ENCODE measurements around the gene MYO1E.

MYO1E gene

GRCh38 chr15:59262316-59262715 is 110.4 kb downstream of the MYO1E start:
- no peak for DNase-seq (ENCODE audit: low read depth in 2 of 2)

DNA sequence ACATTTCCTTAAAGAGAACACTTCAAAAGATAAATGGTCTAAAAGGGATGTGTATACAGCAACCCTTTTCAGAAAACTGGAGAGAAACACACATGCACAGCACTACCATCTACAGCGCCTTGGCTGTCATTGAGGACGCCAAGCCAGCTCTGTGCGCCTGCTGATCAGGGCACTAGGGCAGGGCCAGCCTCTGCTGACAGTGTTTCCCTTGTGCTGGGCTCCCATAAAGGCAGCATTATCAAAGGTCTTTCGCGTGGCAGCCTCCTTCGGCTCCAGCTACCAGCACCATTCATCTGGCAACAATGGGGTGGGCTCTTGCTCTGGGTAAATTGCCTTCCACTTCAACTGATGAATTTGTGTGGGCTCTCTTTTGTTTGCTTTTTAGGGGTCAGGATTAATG is 112.6 kb downstream of the MYO1E start:
- DNase-seq (ENCODE audit: low read depth in 2 of 2), result no peak

DNA sequence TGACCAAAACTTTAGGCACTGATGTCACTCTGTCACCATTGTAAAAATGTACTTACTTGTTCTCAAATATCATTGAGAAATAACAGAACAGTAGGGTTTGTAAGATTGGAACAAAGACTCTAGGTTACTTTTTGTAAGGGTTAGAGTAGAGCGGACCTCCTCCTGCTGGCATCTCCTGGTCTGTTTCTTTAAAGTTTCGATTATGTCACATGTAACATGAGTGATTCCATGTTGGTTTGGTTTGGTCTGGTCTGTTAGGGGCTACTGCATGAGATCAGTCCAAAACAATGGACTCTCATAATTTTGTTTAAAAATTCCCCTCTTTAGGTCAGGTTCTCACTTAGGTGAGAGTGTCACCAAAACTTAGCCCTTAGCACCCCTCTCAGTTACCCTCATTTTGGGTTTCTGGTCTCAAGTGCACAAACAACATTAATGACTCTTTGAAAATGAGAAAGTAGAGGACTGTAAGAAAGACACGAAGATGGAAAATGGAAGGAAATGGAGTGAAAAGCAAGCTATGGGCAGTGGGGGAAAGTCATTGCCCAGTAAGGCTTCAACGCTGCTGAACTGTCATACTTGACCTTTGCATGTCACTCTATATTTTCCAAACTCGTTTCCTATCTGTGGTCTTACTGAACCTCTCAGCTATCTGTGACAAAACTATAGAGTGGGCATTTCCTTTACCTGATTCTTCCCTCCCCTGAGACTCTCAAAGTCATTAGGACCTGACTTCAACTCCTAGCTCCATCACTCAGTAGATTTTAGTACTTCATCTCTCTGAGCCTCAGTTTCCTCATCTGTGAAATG is 113.3 kb downstream of the MYO1E start:
- DNase-seq (ENCODE audit: low read depth in 2 of 2), result no peak

- DNase-seq (ENCODE audit: low read depth in 2 of 2), result no peak
Observed at GRCh38 chr15:59258317-59258716, 114.4 kb downstream of the MYO1E start.

- DNase-seq (ENCODE audit: low read depth in 2 of 2), result no peak
Observed at GRCh38 chr15:59257140-59257539, 115.5 kb downstream of the MYO1E start.

DNA sequence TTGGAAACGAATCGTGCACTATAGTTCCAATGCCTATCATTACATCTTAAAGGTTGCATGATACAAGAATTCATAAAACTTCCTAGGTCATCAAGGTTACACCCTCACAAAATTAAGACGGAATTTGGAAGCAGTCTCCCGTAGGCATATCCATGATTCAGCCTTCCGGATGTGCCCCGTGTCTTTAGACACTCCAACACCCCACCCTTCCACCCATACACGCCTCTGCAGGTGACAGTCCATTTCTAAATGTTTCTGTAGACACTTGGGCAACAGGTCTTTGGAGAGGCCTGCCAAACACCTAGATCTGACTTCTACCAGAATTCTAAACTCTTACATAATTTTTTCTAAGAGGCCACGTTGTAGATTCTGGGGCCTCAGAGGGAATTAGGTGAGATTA is 116.2 kb downstream of the MYO1E start:
- no peak for DNase-seq (ENCODE audit: low read depth in 2 of 2)

DNA sequence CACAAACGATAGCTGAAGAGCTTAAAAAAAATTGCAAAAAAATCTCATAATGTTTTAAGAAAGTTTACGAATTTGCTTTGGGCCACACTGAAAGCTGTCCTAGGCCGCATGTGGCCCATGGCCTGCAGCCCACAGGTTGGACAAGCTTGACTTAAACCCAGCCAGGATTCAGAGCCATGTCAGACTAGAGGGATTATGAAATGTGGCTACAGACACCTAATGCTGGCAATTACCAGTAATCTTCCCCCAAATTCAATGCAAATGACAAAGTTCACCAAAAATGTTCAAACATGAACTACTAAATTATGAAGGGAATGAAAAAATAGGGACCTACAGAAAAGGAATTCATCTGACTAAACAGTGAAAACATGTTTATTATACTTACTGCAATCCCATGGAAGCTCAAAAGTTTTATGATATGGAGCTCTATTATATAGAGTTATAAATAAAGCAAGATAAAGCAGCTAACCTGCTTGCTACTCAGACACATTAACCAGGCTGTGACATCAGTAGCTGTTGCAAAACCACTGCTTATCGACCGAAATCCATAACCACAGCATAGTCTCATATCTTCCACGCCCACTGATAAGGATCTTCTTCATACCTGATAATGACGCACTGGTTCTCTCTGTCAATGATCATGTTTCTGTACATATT is 116.9 kb downstream of the MYO1E start:
- DNase-seq (ENCODE audit: low read depth in 2 of 2), result no peak

DNA sequence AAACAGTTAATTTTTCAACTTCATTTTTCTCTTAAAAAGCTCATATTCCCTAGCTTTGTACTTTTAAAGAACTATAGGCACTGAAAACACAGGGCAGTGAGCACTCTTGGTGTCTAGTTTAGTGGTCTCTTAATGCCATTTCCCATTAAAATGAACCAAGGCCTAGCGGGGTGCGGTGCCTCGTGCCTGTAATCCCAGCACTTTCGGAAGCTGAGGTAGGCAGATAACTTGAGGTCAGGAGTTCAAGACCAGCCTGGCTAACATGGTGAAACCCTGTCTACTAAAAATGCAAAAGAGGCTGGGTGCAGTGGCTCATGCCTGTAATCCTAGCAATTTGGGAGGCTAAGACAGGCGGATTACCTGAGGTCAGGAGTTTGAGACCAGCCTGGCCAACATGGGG is 120.5 kb downstream of the MYO1E start:
- DNase-seq (ENCODE audit: low read depth in 2 of 2), result no peak

- DNase-seq (ENCODE audit: low read depth in 2 of 2), result no peak
Observed at GRCh38 chr15:59251001-59251845, 121.4 kb downstream of the MYO1E start.

DNA sequence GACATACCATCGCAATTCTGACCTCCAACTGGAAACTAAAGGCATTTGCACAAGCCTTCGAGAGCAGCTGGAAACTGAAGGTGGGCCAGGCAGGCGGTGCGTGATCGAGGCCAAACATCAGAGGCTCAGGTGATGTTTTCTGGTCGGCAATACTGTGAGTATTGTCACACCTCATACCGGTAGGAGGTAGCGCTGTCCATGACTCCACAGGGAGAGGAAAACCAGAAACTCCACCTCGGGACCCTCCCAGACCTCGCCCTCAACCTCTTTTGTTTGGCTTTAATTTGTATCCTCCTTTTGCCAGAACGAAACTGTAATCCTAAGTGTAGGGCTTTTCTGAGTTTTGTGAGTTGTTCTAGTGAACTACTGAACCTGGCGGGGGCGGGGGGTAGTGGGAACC is 122.4 kb downstream of the MYO1E start:
- DNase-seq (ENCODE audit: low read depth in 2 of 2), result no peak

- DNase-seq (ENCODE audit: low read depth in 2 of 2), result no peak
Observed at GRCh38 chr15:59249816-59250215, 122.9 kb downstream of the MYO1E start.

DNA sequence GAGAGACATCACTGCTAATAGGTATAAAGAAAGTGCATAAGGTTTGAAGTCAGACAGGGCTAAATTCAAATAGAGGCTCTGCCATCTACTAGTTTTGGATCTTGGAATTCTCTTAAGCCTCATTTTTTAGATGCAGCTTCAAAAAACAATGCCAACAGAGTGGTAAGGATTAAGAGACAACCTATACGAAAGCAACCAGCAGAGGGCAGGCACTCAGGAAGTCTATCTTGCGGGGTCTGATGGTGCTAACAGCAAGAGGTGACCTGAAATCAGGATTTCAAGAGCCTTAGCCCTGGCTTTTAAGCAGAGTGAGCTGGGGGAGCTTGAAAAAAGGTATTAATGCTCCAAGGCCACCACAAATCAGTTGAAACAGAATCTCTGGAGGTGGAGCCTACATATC is 125.3 kb downstream of the MYO1E start:
- peak; percentile 4 to 24 for DNase-seq (ENCODE audit: low read depth in 2 of 2)

DNA sequence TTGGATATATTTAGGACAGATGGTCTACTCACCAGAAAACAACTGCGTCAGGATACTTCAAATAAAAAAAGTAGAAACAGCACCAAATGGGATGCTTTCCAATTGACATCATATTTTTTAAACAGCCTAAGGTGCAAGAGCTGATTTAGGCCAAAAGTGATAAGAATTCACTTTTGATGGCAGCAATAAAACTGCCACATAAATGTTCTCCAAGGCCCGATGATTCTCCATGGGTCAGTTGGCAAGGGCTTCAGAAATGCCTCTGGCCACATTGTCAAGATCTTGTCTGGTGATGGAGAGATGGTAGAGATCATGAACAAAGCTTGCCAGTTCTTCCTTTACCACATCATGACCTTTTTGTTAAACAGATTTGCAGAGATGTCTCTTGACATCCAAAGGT is 127.1 kb downstream of the MYO1E start:
- no peak for DNase-seq (ENCODE audit: low read depth in 2 of 2)

GRCh38 chr15:59244337-59244736 is 128.3 kb downstream of the MYO1E start:
- no peak for DNase-seq (ENCODE audit: low read depth in 2 of 2)

DNA sequence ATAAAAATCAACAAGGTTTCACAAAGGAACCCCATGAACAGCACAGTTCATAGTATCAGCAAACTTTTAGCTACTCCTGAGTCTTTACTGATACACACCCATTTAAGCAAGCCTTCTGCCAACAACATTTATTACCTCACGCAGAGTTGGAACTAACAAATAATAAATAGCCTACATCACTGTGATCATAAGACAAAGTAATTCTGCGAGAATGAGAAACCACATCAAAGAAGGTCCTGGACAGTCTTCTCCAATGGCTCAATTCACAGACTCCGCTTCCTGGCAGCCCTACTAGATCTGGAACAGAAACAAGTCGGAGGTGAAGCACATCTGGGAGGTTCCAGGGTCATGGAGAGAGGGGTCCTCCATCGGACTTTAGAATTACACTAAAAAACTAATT is 129.0 kb downstream of the MYO1E start:
- DNase-seq (ENCODE audit: low read depth in 2 of 2), result no peak

- no peak for DNase-seq (ENCODE audit: low read depth in 2 of 2)
Observed at GRCh38 chr15:59242649-59243048, 130.0 kb downstream of the MYO1E start.

DNA sequence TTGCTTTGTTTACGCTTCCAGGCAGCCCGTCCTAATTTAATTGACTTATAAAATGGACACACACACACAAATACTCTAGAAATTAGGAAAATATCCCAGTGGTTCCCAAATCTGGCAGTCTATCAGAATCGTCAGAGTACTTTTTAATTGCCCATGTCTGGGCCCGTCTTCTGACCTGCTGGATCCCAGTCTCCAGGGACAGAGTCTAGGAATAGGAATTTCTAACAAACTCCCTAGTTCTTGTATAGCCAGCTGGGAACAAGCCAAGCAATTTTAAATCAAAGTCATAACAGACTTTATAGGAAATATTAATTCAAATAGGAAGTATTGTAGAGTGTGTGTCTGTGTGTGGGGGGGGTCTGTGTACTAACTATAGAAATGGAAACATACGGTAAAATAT is 132.6 kb downstream of the MYO1E start:
- DNase-seq (ENCODE audit: low read depth in 2 of 2), result no peak

GRCh38 chr15:59237924-59238331 is 134.7 kb downstream of the MYO1E start:
- no peak for DNase-seq (ENCODE audit: low read depth in 2 of 2)

DNA sequence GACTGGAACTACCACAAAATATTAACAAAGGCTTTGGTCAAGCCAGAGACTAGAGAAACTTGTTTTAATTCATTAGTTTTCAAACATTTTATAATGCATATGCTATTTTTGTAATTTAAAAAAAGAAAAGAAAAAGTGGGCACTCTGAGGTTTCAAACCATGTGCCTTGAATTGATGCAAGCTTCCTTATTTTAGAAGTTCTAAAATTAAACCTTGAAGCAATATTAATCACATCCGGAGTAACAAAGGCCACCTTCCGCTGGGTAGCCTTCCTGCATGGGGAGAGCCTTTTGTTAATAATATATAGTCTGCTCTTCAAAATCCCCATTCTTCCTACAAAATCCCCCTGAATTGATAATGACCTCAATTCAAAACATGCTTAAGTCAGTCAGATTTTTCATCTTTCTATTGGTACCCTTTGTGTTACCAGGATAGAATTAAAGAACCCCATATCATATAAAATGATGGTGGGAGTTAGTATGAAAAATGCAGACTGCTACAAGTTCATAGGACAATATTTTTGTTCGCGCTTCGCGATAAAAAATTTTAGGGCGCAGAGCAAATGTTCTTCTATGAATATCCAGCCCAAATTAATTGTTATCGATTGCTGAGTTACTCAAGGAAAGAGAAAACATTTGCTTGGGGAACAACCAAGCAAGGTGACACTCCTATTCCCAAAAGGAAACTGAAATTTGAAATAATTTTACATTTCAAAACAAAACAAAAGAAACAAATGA is 135.4 kb downstream of the MYO1E start:
- DNase-seq (ENCODE audit: low read depth in 2 of 2), result no peak

- DNase-seq (ENCODE audit: low read depth in 2 of 2), result no peak
Observed at GRCh38 chr15:59236394-59236793, 136.3 kb downstream of the MYO1E start.

DNA sequence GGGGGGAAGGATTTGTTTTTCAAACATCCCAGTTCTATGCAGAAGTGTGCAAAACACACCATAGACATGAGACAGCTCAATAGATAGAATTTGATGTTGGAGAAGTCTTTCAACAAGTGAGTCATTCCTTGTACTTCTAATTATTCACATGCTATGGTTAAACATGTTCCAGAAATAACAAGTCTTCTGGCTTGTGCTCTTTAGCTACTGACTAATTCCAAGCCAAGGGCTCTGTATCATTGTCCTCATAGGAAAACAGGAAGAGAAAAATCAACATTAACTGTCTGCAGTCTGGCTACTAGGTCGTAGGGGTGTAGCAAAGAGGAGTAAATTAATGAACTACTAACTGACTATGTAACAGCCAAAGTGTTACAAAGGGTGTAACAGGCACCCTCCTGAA is 140.2 kb downstream of the MYO1E start:
- DNase-seq (ENCODE audit: low read depth in 2 of 2), result no peak

DNA sequence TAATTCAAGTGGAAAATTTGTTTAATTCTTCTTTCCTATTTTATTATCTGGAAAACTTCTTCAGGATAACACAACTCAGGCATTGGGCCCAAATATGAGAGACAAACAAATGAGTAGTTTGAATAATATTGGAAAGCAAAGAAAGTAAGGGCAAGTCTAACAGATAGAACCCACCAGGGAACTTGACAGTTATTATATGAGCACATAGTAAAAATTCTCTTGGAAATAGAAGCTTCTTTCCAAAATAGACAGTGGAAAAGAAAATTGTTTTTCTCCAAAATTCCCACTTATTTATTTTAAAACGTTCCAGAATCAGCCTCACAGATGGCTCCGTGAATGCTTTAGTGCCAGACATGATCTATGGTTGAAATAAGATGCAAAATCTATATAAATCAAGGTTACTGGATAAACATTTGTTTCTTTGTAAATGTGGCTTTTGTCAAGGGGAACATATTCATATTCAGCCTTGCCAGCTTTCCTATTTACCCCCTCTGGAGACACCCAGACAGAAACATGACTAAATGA is 142.1 kb downstream of the MYO1E start:
- no peak for DNase-seq (ENCODE audit: low read depth in 2 of 2)

Data from stimulated activated CD8-positive, alpha-beta memory T cell treated with anti-CD3 and anti-CD28 coated beads, Interleukin-2, amount 100 ng/mL, for 1 hour (primary cell).